Measurements from ENCODE around the gene PSME3. TPM values are rescaled to one million over a fixed set of nuclear protein-coding genes. Genes with fewer than 3 reads are reported as not detected.

The PSME3 gene
- total RNA-seq, 2 experiments from 2014 or later: 226 to 244 TPM

DNA sequence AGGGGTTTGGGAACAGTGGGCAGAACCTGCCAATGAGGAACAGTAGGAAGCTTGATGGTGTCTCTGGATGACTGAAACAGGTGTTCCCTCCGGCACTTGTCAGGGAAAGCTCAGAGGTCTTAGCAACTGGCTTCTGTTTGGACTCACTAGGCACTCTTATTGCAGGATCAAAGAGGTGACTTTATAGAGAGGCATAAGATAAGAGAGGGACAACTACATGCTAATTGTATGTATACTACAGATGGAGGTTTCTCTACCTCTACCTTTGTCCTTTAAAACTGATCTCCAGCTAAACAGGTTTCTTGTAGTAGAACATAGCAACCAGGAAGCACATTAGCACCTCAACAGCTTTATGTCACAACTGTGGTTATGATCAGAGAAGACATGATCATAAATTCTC is 26.9 kb upstream of the PSME3 start:
- CTCF ChIA-PET: interaction anchor here (0.6 to 0.7 kb wide), 2 partner anchors 9 to 165 kb away, joined by 3 read pairs; no protein-coding TSS in a partner anchor

DNA sequence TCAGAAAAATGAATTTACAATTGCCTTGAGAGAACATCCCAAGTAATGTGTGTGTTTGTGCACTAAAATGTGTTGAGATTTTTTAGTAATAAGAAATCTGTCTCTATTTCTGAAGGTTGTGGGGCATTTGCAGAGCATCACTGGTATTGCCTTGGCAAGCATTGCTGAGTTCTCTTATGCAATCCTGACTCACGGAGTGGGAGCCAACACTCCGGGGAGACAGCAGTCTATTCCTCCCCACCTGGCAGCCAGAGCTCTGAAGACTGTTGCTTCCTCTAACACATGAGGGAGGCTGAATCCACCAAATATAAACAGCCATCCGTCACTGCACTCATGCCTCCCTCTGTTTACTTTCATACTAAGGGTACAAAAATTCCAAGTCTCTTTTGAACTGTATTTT is 23.9 kb upstream of the PSME3 start:
- ChIA-PET POLR2A (no interaction called here), CTCF (no interaction called here)

More for the DNA sequence above, 26.9 kb upstream of the PSME3 start:
- POLR2A ChIA-PET: interaction anchor here (0.7 kb wide), 1 partner anchor 296 kb away, joined by 5 read pairs; no protein-coding TSS in a partner anchor

DNA sequence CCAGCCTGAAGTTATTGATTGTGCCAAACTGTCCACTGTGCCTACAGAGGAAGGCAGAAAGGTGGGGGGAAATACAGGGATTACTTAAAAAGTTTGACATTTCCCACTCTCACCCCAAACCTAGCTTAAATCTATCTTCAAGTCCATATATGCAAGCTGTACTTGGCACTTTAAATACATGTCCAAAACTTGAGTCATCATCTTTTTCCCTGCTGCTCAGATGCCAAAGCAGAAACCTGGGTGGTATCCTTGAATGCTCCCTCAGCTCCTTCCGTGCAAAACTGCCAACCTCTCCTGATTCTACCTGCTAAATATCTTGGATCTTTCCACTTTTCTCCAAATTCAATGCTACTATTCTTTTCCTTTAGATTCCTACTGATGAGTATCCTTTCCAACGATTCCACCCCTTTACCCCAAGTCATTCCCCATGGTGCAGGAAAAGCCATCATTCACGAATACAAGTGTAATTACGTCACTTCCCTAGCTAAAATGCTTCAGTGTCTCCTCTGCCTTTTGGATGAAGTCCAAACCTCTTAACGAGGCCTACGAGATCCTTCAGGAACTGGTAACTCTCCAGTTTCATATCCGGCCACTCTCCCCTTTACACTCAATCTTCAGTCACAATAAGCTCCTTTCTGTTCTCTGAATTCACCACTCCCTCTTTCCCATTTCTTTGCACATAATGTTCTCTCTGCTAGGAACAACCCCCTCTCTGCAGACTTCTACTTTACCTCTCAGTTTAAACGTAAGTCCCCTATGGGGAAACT is 18.4 kb upstream of the PSME3 start:
- ChIA-PET CTCF (interaction anchor here (0.5 to 1.2 kb wide), 3 partner anchors 9 to 236 kb away, joined by 3 read pairs; no protein-coding TSS in a partner anchor), POLR2A (no interaction called here)

- POLR2A ChIA-PET: no interaction called here
- CTCF ChIA-PET: interaction anchor here (0.6 to 1.7 kb wide), 2 partner anchors 12 to 14 kb away, joined by 3 to 5 read pairs; no protein-coding TSS in a partner anchor
Measured at GRCh38 chr17:42817866-42818265, 15.3 kb upstream of the PSME3 start.

GRCh38 chr17:42818379-42818778 is 14.8 kb upstream of the PSME3 start:
- CTCF ChIA-PET: interaction anchor here (1.1 to 1.7 kb wide), 3 partner anchors 15 to 240 kb away, joined by 3 to 5 read pairs (median 4); no protein-coding TSS in a partner anchor
- POLR2A ChIA-PET: no interaction called here

GRCh38 chr17:42819939-42820535 is 13.2 kb upstream of the PSME3 start:
- POLR2A ChIA-PET: no interaction called here
- CTCF ChIA-PET: interaction anchor here (0.6 to 1.6 kb wide), 7 partner anchors 9 to 296 kb away, joined by 3 to 6 read pairs (median 3); no protein-coding TSS in a partner anchor

GRCh38 chr17:42821176-42821575 is 12.0 kb upstream of the PSME3 start:
- CTCF ChIA-PET: interaction anchor here (1.0 to 1.6 kb wide), 3 partner anchors 17 to 36 kb away, joined by 3 to 6 read pairs (median 4); no protein-coding TSS in a partner anchor
- POLR2A ChIA-PET: no interaction called here

- ChIA-PET POLR2A (no interaction called here), CTCF (no interaction called here)
Measured at GRCh38 chr17:42827472-42827871, 5.7 kb upstream of the PSME3 start.

- CTCF ChIA-PET: no interaction called here
- POLR2A ChIA-PET: no interaction called here
Measured at GRCh38 chr17:42830971-42831370, 2.2 kb upstream of the PSME3 start.

DNA sequence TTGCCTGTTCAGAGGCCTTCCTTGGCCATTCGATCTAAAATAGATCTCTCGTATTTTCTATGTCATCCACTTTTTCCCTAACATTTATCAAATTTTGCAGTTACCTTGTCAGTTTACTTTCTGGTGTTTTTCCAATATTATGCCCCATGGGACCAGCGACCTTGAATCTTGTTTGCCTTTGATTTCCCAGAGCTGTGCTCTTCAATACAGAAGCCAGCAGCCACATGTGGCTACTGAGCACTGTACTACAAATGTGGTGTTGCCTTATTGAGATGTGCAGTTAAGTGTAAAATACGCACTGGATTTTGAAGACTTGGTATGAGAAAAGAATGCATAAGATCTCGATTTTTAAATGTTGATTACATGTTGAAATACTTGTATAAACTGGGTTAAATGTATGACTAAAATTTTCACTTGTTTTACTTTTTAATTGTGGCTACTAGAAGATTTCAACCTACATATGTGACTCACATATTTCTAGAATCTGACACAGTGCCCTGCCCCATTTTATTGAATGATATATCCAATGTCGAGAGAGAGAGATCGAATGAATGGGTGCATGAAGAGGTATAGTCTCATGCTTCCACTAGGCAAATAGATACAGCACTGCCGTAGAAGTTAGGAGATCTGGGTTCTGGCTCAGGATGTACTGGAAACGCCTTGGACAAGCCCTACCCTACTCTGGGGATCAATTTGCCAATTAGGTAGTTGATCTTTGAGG is 824 bp upstream of the PSME3 start:
- CTCF ChIA-PET: interaction anchor here (0.9 to 3.0 kb wide), 4 partner anchors 8 to 166 kb away, joined by 3 to 18 read pairs (median 6); partner anchors contain the start of genes BECN1 and RPL27
- POLR2A ChIA-PET: interaction anchor here (0.9 to 1.9 kb wide), 4 partner anchors 8 to 228 kb away, joined by 5 to 15 read pairs (median 6); partner anchors contain the start of genes BECN1 and RPL27

DNA sequence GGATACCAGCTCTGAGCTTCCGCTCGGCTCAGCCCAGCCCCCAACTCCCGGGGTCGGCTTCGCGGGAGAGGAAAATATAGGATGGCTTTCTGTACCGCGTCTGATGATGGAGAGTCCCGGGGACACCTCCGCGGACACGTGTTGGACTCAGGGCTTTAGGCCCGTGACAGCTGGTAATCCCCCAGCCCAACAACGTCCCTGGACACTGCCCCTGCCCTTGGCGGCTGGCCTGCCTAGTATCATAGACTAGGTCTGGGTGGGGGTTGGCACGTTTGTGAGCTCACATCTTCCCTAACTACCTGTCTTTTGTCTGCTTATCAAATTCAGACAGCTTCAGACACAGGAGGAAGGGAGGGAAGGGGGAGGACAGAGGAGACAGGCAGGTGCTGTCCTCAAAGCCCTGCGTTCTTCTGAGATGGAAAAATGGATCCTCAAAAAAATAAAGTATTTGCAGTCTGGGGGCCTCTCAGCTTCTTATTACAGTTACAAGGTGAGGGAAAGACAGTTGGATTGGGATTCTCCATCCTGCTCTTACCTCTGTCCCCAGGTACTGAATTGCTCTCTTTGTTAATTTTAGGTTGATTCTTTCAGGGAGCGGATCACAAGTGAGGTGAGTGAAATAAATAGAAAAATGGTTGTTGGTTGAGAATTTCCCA is 698 bp downstream of the PSME3 start:
- POLR2A ChIA-PET: interaction anchor here (0.7 to 1.9 kb wide), 6 partner anchors 9 to 229 kb away, joined by 4 to 15 read pairs (median 4); partner anchors contain the start of genes BECN1, RPL27 and VPS25
- CTCF ChIA-PET: interaction anchor here (1.3 to 3.0 kb wide), 4 partner anchors 9 to 164 kb away, joined by 4 to 18 read pairs (median 6); partner anchors contain the start of genes BECN1 and RPL27

- ChIA-PET CTCF (interaction anchor here (3.1 kb wide), 1 partner anchor 11 kb away, joined by 10 read pairs; the partner anchor contains the start of gene BECN1), POLR2A (no interaction called here)
Measured at GRCh38 chr17:42835732-42836131, 2.5 kb downstream of the PSME3 start.

DNA sequence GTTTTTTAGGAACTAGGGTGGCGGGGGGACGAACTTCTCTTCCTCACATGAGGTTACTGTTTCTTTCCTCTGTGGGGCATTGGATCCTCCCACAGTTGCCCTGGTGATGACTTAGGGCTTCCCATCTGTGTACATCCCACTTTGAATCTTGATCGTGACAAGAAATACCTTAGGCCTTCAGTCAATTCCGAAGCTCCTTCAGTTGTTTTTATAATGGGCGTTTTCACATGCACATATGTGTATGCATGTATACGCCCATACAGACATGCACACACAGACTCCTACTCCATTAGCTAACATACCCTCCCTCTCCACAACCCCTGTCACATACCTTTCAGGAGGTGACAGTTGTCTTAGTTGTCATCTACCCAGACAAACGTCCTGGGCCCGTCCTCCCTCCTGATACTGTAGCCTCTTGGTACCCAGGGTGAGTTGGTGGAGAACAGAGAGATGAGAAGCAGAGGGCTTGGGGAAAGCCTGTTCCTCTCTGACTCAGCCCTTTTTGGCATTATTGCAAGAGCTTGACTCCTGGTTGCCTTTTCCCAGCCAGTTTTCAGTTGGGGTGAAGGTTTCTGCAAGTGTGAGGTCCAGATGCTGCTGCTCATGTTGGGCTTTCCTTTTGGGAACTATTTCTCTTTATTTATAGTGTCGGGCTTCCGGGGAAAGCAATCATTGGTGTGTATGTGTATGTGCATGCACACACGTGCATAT is 8.9 kb downstream of the PSME3 start:
- POLR2A ChIA-PET: interaction anchor here (0.7 kb wide), 1 partner anchor 22 kb away, joined by 3 read pairs; no protein-coding TSS in a partner anchor
- CTCF ChIA-PET: interaction anchor here (0.9 to 1.5 kb wide), 3 partner anchors 8 to 95 kb away, joined by 3 to 4 read pairs (median 3); no protein-coding TSS in a partner anchor

GRCh38 chr17:42843358-42843934 is 10.2 kb downstream of the PSME3 start:
- CTCF ChIA-PET: interaction anchor here (1.5 kb wide), 1 partner anchor 10 kb away, joined by 4 read pairs; no protein-coding TSS in a partner anchor
- POLR2A ChIA-PET: no interaction called here

GRCh38 chr17:42844271-42844670 is 11.1 kb downstream of the PSME3 start, which contains the start of gene AOC2:
Gene AOC2, plus strand, starts transcription at chr17:42844580. Its CDS starts 47 bp downstream, at chr17:42844627.
- CTCF ChIA-PET: interaction anchor here (1.7 kb wide), 1 partner anchor 21 kb away, joined by 5 read pairs; the partner anchor contains the start of gene BECN1
- POLR2A ChIA-PET: interaction anchor here (0.6 kb wide), 1 partner anchor 140 kb away, joined by 4 read pairs; no protein-coding TSS in a partner anchor

DNA sequence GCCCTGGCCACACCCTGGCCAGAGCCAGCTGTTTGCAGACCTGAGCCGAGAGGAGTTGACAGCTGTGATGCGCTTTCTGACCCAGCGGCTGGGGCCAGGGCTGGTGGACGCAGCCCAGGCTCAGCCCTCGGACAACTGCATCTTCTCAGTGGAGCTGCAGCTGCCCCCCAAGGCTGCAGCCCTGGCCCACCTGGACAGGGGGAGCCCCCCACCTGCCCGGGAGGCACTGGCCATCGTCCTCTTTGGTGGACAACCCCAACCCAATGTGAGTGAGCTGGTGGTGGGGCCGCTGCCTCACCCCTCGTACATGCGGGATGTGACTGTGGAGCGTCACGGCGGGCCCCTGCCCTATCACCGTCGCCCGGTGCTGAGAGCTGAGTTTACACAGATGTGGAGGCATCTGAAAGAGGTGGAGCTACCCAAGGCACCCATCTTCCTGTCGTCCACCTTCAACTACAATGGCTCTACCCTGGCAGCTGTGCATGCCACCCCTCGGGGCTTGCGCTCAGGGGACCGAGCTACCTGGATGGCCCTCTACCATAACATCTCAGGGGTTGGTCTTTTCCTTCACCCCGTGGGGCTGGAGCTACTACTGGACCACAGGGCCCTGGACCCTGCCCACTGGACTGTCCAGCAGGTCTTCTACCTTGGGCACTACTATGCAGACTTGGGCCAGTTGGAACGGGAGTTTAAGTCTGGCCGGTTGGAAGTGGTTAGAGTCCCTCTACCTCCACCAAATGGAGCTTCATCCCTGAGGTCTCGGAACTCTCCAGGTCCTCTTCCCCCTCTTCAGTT is 11.8 kb downstream of the PSME3 start:
- ChIA-PET POLR2A (interaction anchor here (0.5 to 1.7 kb wide), 4 partner anchors 11 to 153 kb away, joined by 3 to 4 read pairs (median 4); partner anchors contain the start of genes BECN1, PSME3 and RPL27), CTCF (interaction anchor here (1.3 to 2.0 kb wide), 3 partner anchors 21 to 153 kb away, joined by 3 to 8 read pairs (median 5); partner anchors contain the start of genes BECN1 and RPL27)
